ENCODE data around the gene ZNF239. TPM values are rescaled to one million over a fixed set of nuclear protein-coding genes. Genes with fewer than 3 reads are reported as not detected.
"Not testable (repeated sequence)": the region's sequence is repeated elsewhere in the genome, so short reads cannot be mapped to it uniquely, and the experiment has no call there.

Gene ZNF239
- total RNA-seq, 4 donors from 2014 or later, result 1.8 to 14.4 (median 8.0) TPM

DNA sequence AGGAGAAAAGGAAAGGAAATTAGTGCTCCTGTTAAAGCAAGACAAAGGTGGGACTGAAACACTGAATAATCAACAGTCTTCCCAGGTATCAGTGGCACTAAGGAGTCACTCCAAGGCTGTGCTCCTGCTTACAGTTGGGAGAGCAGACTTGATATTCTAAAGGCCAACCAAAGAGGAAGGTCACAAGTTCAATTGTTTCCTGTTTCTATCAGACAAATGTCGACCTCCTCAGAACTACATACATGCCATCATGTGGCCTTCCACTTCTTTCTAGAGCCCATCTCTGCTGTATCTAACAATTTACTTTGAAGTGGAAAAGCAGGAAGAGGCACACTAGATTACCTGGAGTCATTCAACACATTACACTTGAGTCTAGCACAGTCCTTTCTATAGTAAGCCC, 3.4 kb downstream of the ZNF239 start:
- H3K27ac ChIP-seq, result no peak overlapping the region
- no peaks in the 10 kb centered on the region for H3K9me3 ChIP-seq
- no peaks in the 10 kb centered on the region for H3K4me1 ChIP-seq
- no peak for DNase-seq
- TF ChIP-seq POLR2A (IDR thresholded peaks at IDR 0.05) (no peak), CTCF (IDR thresholded peaks at IDR 0.05) (no peak)
- no peaks in the 10 kb centered on the region for H3K27me3 ChIP-seq
- intact Hi-C loops (cut with DNase I; ENCODE audit: low total_unique reads), result no loop called here
- no peaks in the 10 kb centered on the region for H3K36me3 ChIP-seq
- no peak overlapping the region for H3K4me3 ChIP-seq

DNA sequence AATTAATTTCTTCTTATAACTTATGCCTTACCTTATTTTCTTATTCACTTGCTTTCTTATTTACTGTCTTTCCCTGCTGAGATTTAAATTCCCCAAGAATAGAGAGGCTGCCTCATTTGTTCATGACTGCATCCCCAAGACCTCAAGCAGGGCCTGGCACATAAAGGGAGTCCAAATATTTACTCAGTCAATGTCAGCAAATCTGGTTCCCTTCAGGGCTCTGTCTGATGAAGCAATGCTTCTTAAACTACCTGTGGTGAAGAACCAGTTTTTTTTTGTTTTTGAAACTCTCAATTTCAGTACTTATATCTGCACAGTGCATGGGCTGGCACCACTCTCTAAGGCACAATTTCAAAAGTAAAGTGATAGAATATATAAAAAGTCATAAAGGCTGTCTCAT, 4.7 kb downstream of the ZNF239 start:
- TF ChIP-seq CTCF (IDR thresholded peaks at IDR 0.05), result no peak
- TF ChIP-seq POLR2A (IDR thresholded peaks at IDR 0.05), result no peak
- no peak for DNase-seq
- no peaks in the 10 kb centered on the region for H3K36me3 ChIP-seq
- H3K4me3 ChIP-seq, result no peak overlapping the region
- no peaks in the 10 kb centered on the region for H3K27me3 ChIP-seq
- no peak overlapping the region for H3K27ac ChIP-seq
- H3K9me3 ChIP-seq, result no peaks in the 10 kb centered on the region
- no peaks in the 10 kb centered on the region for H3K4me1 ChIP-seq
- intact Hi-C loops (cut with DNase I; ENCODE audit: low total_unique reads), result no loop called here

- no peak for TF ChIP-seq POLR2A (IDR thresholded peaks at IDR 0.05)
- no peak for TF ChIP-seq CTCF (IDR thresholded peaks at IDR 0.05)
- Histone ChIP-seq H3K36me3 (no peaks in the 10 kb centered on the region), H3K9me3 (peaks cover 0 to 11% of the 10 kb centered on the region in 2 donors), H3K27ac (no peak overlapping the region), H3K27me3 (no peaks in the 10 kb centered on the region), H3K4me1 (no peaks in the 10 kb centered on the region), H3K4me3 (no peak overlapping the region)
- DNase-seq, result no peak
- intact Hi-C loops (cut with DNase I; ENCODE audit: low total_unique reads), result no loop called here
Measured at GRCh38 chr10:43557214-43557613, 17.2 kb downstream of the ZNF239 start.

- H3K27ac ChIP-seq; intact Hi-C loops (cut with DNase I; ENCODE audit: low total_unique reads); H3K36me3 ChIP-seq; H3K9me3 ChIP-seq; H3K4me1 ChIP-seq; H3K27me3 ChIP-seq; H3K4me3 ChIP-seq; DNase-seq: not testable (repeated sequence)
Measured at GRCh38 chr10:43543746-43544145, 30.7 kb downstream of the ZNF239 start.

DNA sequence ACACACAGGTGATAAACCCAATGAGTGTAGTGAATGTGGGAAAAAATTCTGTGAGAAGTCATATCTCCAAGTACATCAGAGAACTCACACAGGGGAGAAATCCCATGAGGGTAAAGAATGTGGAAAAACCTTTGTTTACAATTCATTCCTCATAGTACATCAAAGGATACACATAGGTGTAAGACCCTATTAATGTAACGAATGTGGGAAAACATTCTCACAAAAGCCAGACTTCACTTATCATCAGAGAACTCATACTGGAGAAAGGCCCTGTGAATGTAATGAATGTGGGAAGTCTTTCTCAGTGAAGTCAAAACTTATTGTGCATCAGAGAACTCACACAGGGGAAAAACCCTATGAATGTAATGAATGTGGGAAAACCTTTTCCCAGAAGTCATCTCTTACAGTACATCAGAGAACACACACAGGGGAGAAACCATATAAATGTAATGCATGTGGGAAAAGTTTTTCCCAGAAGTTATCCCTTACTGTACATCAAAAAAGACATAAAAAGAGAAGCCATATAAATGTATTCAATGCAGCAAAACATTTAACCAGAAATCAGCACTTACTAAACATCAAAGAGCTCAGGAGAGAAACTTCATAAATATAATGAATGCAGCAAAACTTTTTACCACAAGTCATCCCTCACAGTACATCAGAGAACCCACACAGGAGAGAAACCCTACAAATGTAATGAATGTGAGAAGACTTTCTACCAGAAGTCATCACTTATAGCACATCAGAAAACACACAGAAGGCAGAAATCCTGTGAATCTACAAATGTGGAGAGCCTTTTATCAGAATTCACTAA, 49.8 kb downstream of the ZNF239 start:
- H3K27ac ChIP-seq, result no peak overlapping the region
- no peaks in the 10 kb centered on the region for H3K27me3 ChIP-seq
- H3K4me1 ChIP-seq, result no peaks in the 10 kb centered on the region
- no peak overlapping the region for H3K4me3 ChIP-seq
- no peak for TF ChIP-seq POLR2A (IDR thresholded peaks at IDR 0.05)
- no peak for TF ChIP-seq CTCF (IDR thresholded peaks at IDR 0.05)
- no peak for DNase-seq
- peaks cover 0 to 32% of the 10 kb centered on the region in 2 donors for H3K9me3 ChIP-seq
- H3K36me3 ChIP-seq, result no peaks in the 10 kb centered on the region
- intact Hi-C loops (cut with DNase I; ENCODE audit: low total_unique reads), result no loop called here

Other genes with a start within 250 kb of the ZNF239 start
- gene FXYD4, start 203.0 kb downstream of the ZNF239 start, total RNA-seq, result not detected
- 100 to 1,000 TPM in 2 of 4 donors, 10 to 100 TPM in 2; 86.2 to 211 (median 142) TPM for gene HNRNPF, start 165.4 kb downstream of the ZNF239 start, total RNA-seq
- gene ZNF487, start 137.5 kb downstream of the ZNF239 start, total RNA-seq, result 10 to 100 TPM; 15.0 to 22.8 (median 17.8) TPM
- 1 to 10 TPM in 3 of 4 donors, not detected in 1; 1.3 to 9.5 (median 6.8) TPM for gene ZNF485, start 31.8 kb upstream of the ZNF239 start, total RNA-seq
- 10 to 100 TPM; 51.2 to 83.5 (median 67.0) TPM for gene ZNF32, start 74.3 kb upstream of the ZNF239 start, total RNA-seq